Large intestine (tissue), 12 donors: ENCODE measurements around the gene C1orf53. TPM values are rescaled to one million over a fixed set of nuclear protein-coding genes. Genes with fewer than 3 reads are reported as not detected.
"Not testable (repeated sequence)": the region's sequence is repeated elsewhere in the genome, so short reads cannot be mapped to it uniquely, and the experiment has no call there.

Experiments
- DNase-seq, 2 donors: peaks; one replicate each; pipeline versions ENCODE4 v3.0.0 to v3.0.0-alpha.2; 2013
- H3K27ac ChIP-seq: one replicate; pipeline ENCODE4 v1.5.1; 2013; ENCODE audit warnings: low read length
- H3K27me3 ChIP-seq: 2 replicates; pipeline ENCODE4 v1.6.1; 2013; ENCODE audit warnings: low read length; ENCODE audit not compliant: control insufficient read depth, insufficient read depth
- H3K36me3 ChIP-seq: 2 replicates; pipeline ENCODE4 v1.6.1; 2013; ENCODE audit warnings: low read length; ENCODE audit not compliant: control insufficient read depth, insufficient read depth
- H3K4me1 ChIP-seq: one replicate; pipeline ENCODE4 v1.6.1; 2013; ENCODE audit warnings: low read length; ENCODE audit not compliant: control insufficient read depth, insufficient read depth
- H3K4me3 ChIP-seq: one replicate; pipeline ENCODE4 v1.5.1; 2013; ENCODE audit warnings: low read length
- H3K9me3 ChIP-seq: one replicate; pipeline ENCODE4 v1.6.1; 2013; ENCODE audit warnings: mild to moderate bottlenecking, low read depth, low read length, moderate library complexity; ENCODE audit not compliant: control insufficient read depth
- WGBS: methylation state at CpG from one replicate; pipeline ENCODE4 v1.1.5; 2013; ENCODE audit warnings: low lambda C conversion rate; ENCODE audit not compliant: insufficient coverage; 5-methylcytosine and 5-hydroxymethylcytosine counted together
- long read RNA-seq, 11 donors: transcript quantifications; one replicate each; lab custom pipeline, GENCODE V29; 2026
- polyA plus RNA-seq: library from polyadenylated mRNA; unstranded; fragments of 120-200 nt; gene quantifications from one replicate; pipeline ENCODE4 v1.2.1, GENCODE V29; 2013

The C1orf53 gene
- polyA plus RNA-seq, result 8.2 TPM
- long read RNA-seq, donor 1, transcript C1orf53-201 (3 exons, 588 nt), result major isoform, 6 of 6 reads
- long read RNA-seq, donor 1, partial matches to known transcripts, result 0 of 6 reads
- long read RNA-seq, donor 1, other reads (novel, unspliced or antisense), result 0 of 6 reads
- long read RNA-seq, donor 2, transcript C1orf53-201 (3 exons, 588 nt), result major isoform, 10 of 10 reads
- long read RNA-seq, donor 2, partial matches to known transcripts, result 0 of 10 reads
- long read RNA-seq, donor 2, other reads (novel, unspliced or antisense), result 0 of 10 reads
- long read RNA-seq, donor 3, result 0 reads
- long read RNA-seq, donor 4, partial matches to known transcripts, result 0 of 2 reads
- long read RNA-seq, donor 4, other reads (novel, unspliced or antisense), result 0 of 2 reads
- long read RNA-seq, donor 5, partial matches to known transcripts, result 0 of 2 reads
- long read RNA-seq, donor 5, other reads (novel, unspliced or antisense), result 0 of 2 reads
- long read RNA-seq, donor 6, transcript C1orf53-201 (3 exons, 588 nt), result major isoform, 15 of 15 reads
- long read RNA-seq, donor 6, partial matches to known transcripts, result 0 of 15 reads
- long read RNA-seq, donor 6, other reads (novel, unspliced or antisense), result 0 of 15 reads
- long read RNA-seq, donor 7, partial matches to known transcripts, result 0 of 4 reads
- long read RNA-seq, donor 7, other reads (novel, unspliced or antisense), result 0 of 4 reads
- long read RNA-seq, donor 8, transcript C1orf53-201 (3 exons, 588 nt), result major isoform, 19 of 19 reads
- long read RNA-seq, donor 8, partial matches to known transcripts, result 0 of 19 reads
- long read RNA-seq, donor 8, other reads (novel, unspliced or antisense), result 0 of 19 reads
- long read RNA-seq, donor 9, transcript C1orf53-201 (3 exons, 588 nt), result major isoform, 13 of 13 reads
- long read RNA-seq, donor 9, partial matches to known transcripts, result 0 of 13 reads
- long read RNA-seq, donor 9, other reads (novel, unspliced or antisense), result 0 of 13 reads
- long read RNA-seq, donor 10, transcript C1orf53-201 (3 exons, 588 nt), result major isoform, 5 of 5 reads
- long read RNA-seq, donor 10, partial matches to known transcripts, result 0 of 5 reads
- long read RNA-seq, donor 10, other reads (novel, unspliced or antisense), result 0 of 5 reads
- long read RNA-seq, donor 11, transcript C1orf53-201 (3 exons, 588 nt), result major isoform, 7 of 7 reads
- long read RNA-seq, donor 11, partial matches to known transcripts, result 0 of 7 reads
- long read RNA-seq, donor 11, other reads (novel, unspliced or antisense), result 0 of 7 reads

GRCh38 chr1:197902454-197903195, at the start of gene C1orf53:
TSS of gene C1orf53 (plus strand) at chr1:197902630. CDS start at chr1:197902650, 20 bp downstream.
- Histone ChIP-seq H3K27me3 (peaks cover 34% of the 10 kb centered on the region), H3K4me3 (peak within 1 kb of the TSS; percentile 66), H3K36me3 (no peaks in the 10 kb centered on the region), H3K27ac (peak within 1 kb of the TSS; percentile 88), H3K4me1 (peaks cover 6% of the 10 kb centered on the region), H3K9me3 (no peaks in the 10 kb centered on the region)
- no CpG with 5 or more reads among the region's 90 CpGs for WGBS
- DNase-seq, result peak; percentile 88 to 98

- H3K36me3 ChIP-seq, H3K27me3 ChIP-seq, H3K4me1 ChIP-seq, H3K27ac ChIP-seq, H3K9me3 ChIP-seq, H3K4me3 ChIP-seq, DNase-seq: not testable (repeated sequence)
- 93% methylated on average over 2 of the region's 2 CpGs for WGBS
Observed at GRCh38 chr1:197855751-197856150, 46.7 kb upstream of the C1orf53 start.

- WGBS, result 100% methylated on average over 1 of the region's 2 CpGs
- no peaks in the 10 kb centered on the region for H3K36me3 ChIP-seq
Observed at GRCh38 chr1:197857477-197857876, 45.0 kb upstream of the C1orf53 start.

GRCh38 chr1:197859024-197859423, 43.4 kb upstream of the C1orf53 start:
- DNase-seq, result no peak

More at GRCh38 chr1:197857477-197857876, 45.0 kb upstream of the C1orf53 start:
- Histone ChIP-seq H3K9me3 (no peaks in the 10 kb centered on the region), H3K27ac (no peak overlapping the region), H3K4me1 (no peaks in the 10 kb centered on the region), H3K4me3 (no peak overlapping the region), H3K27me3 (no peaks in the 10 kb centered on the region)
- DNase-seq, result no peak

GRCh38 chr1:197862221-197862620, 40.2 kb upstream of the C1orf53 start:
- Histone ChIP-seq H3K9me3 (no peaks in the 10 kb centered on the region), H3K4me1 (no peaks in the 10 kb centered on the region), H3K4me3 (no peak overlapping the region), H3K27ac (no peak overlapping the region), H3K36me3 (no peaks in the 10 kb centered on the region), H3K27me3 (no peaks in the 10 kb centered on the region)
- no CpG with 5 or more reads among the region's 3 CpGs for WGBS
- no peak for DNase-seq

More at GRCh38 chr1:197859024-197859423, 43.4 kb upstream of the C1orf53 start:
- Histone ChIP-seq H3K4me3 (no peak overlapping the region), H3K27me3 (no peaks in the 10 kb centered on the region), H3K27ac (no peak overlapping the region), H3K36me3 (no peaks in the 10 kb centered on the region), H3K4me1 (no peaks in the 10 kb centered on the region), H3K9me3 (no peaks in the 10 kb centered on the region)
- no CpG with 5 or more reads among the region's 1 CpG for WGBS

- no peaks in the 10 kb centered on the region for H3K4me1 ChIP-seq
Observed at GRCh38 chr1:197862671-197863070, 39.8 kb upstream of the C1orf53 start.

GRCh38 chr1:197865809-197866208, 36.6 kb upstream of the C1orf53 start:
- 76% methylated on average over 2 of the region's 2 CpGs for WGBS
- Histone ChIP-seq H3K9me3 (no peaks in the 10 kb centered on the region), H3K4me3 (no peak overlapping the region), H3K4me1 (no peaks in the 10 kb centered on the region), H3K27ac (no peak overlapping the region), H3K36me3 (no peaks in the 10 kb centered on the region), H3K27me3 (no peaks in the 10 kb centered on the region)
- DNase-seq, result no peak

More at GRCh38 chr1:197862671-197863070, 39.8 kb upstream of the C1orf53 start:
- no peak overlapping the region for H3K4me3 ChIP-seq
- H3K9me3 ChIP-seq, result no peaks in the 10 kb centered on the region
- DNase-seq, result no peak
- no peak overlapping the region for H3K27ac ChIP-seq
- no peaks in the 10 kb centered on the region for H3K27me3 ChIP-seq
- no peaks in the 10 kb centered on the region for H3K36me3 ChIP-seq

- Histone ChIP-seq H3K27me3 (no peaks in the 10 kb centered on the region), H3K9me3 (no peaks in the 10 kb centered on the region), H3K4me1 (no peaks in the 10 kb centered on the region), H3K4me3 (no peak overlapping the region), H3K27ac (no peak overlapping the region), H3K36me3 (no peaks in the 10 kb centered on the region)
- 20% methylated on average over 3 of the region's 7 CpGs for WGBS
- peak; percentile 34 to 50 for DNase-seq
Observed at GRCh38 chr1:197868751-197869489, 33.5 kb upstream of the C1orf53 start.

GRCh38 chr1:197869490-197870077, 32.8 kb upstream of the C1orf53 start:
- Histone ChIP-seq H3K36me3 (no peaks in the 10 kb centered on the region), H3K27ac (no peak overlapping the region), H3K4me1 (no peaks in the 10 kb centered on the region), H3K4me3 (no peak overlapping the region), H3K27me3 (no peaks in the 10 kb centered on the region), H3K9me3 (no peaks in the 10 kb centered on the region)
- whole genome bisulfite sequencing, result 80% methylated on average over 1 of the region's 2 CpGs
- DNase-seq, result no peak
